ENCODE data around the gene LMOD1. TPM values are rescaled to one million over a fixed set of nuclear protein-coding genes. Genes with fewer than 3 reads are reported as not detected.

Gene LMOD1
- total and polyA plus RNA-seq, 2 of the 8 experiments (the other 6 are each of a cell fraction or from before 2014, with no cell fraction given), result 0.77 to 1.4 TPM

DNA sequence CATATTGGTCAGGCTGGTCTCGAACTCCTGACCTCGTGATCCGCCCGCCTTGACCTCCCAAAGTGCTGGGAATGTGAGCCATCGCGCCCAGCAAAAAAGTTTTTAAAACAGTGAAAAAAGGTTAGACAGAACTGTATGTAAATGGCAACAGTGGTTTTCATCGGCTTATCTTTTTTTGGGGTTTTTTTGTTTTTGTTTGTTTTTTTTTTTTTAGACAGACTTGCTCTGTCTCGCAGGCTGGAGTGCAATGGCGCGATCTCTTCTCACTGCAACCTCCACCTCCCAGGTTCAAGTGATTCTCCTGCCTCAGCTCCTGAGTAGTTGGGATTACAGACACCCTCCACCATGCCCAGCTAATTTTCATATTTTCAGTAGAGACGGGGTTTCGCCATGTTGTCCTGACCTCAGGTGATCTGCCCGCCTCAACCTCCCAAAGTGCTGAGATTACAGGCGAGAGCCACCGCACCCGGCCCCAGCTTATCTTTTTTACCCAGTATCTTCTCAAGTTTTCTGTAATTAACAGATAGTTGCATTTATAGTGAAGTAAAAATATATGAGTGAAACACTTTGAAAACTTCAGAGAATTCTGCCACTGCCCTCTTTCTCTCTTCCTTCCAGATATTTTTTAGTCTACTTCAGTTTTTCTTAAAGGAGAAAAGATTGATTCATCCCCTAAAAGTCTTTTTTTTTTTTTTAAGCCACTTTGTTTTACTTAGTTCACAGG is 22.0 kb upstream of the LMOD1 start:
- POLR2A ChIA-PET (ENCODE audit: partially characterized antibody), result interaction anchor here (0.6 to 1.8 kb wide), 5 partner anchors 8 to 88 kb away, joined by 3 to 5 read pairs (median 3); partner anchors contain the start of gene TIMM17A
- 87% methylated on average over 16 of the region's 16 CpGs; no CpG with 5 or more reads in 1 of the 2 experiments for WGBS, 2 experiments (ENCODE audit: extremely low coverage in 1 of 2, insufficient coverage in 1 of 2, insufficient read length in 1 of 2, insufficient replicate concordance in 2 of 2, low coverage in 1 of 2, low lambda C conversion rate in 2 of 2, missing lambda C conversion rate in 1 of 2)
- FAIRE-seq, result no peak

More for the DNA sequence above, 22.0 kb upstream of the LMOD1 start:
- CTCF ChIA-PET (ENCODE audit: partially characterized antibody), result interaction anchor here (1.3 to 10.4 kb wide), 4 partner anchors 18 to 145 kb away, joined by 3 to 85 read pairs (median 6); no protein-coding TSS in a partner anchor
- Histone ChIP-seq H4K5ac (ENCODE audit: insufficient read length, low read depth, low read length) (no peak overlapping the region), H3K36me3 (ENCODE audit: control insufficient read depth in 2 of 4, insufficient read depth in 4 of 4, low read length in 3 of 4) (peaks cover 13 to 66% (median 48%) of the 10 kb centered on the region in 4 experiments), H4K20me1 (replicated peaks in 1 of 2; ENCODE audit: control insufficient read depth in 1 of 2, insufficient read depth in 2 of 2, low read length in 2 of 2) (peaks cover 2 to 6% of the 10 kb centered on the region in 2 experiments), H3K9ac (replicated peaks in 1 of 4; ENCODE audit: extremely low read depth in 1 of 4, low read depth in 3 of 4, low read length in 3 of 4) (no peak overlapping the region), H3K4me1 (replicated peaks in 1 of 4; ENCODE audit: control insufficient read depth in 3 of 4, insufficient read depth in 4 of 4, low read length in 3 of 4) (no peaks in the 10 kb centered on the region), H3K23ac (ENCODE audit: insufficient read length) (no peak overlapping the region), H3K79me2 (ENCODE audit: control insufficient read depth in 1 of 2, insufficient read depth in 2 of 2, low read length in 2 of 2) (no peaks in the 10 kb centered on the region), H3K27me3 (replicated peaks in 1 of 4; ENCODE audit: control insufficient read depth in 3 of 4, extremely low read depth in 1 of 4, insufficient read depth in 3 of 4, low read length in 3 of 4) (no peaks in the 10 kb centered on the region), H3K4me2 (ENCODE audit: insufficient read depth in 1 of 2, low read depth in 2 of 2, low read length in 2 of 2) (no peak overlapping the region), H3K56ac (replicated peaks; ENCODE audit: insufficient read length, low read depth, low read length) (no peak overlapping the region), H3K4me3 (ENCODE audit: extremely low read depth in 1 of 4, insufficient read depth in 2 of 4, low read depth in 3 of 4, low read length in 4 of 4) (no peak overlapping the region), H3K23me2 (ENCODE audit: low read depth, low read length) (no peaks in the 10 kb centered on the region), H2BK12ac (ENCODE audit: low read depth, low read length) (no peak overlapping the region), H3K18ac (ENCODE audit: extremely low read depth, low read length) (no peak overlapping the region), H3K9me3 (ENCODE audit: insufficient read depth in 2 of 2, low read depth in 1 of 2, low read length in 1 of 2) (no peaks in the 10 kb centered on the region), H3K79me1 (ENCODE audit: low read depth, low read length) (no peaks in the 10 kb centered on the region), H4K91ac (replicated peaks; ENCODE audit: insufficient read length, low read length) (no peak overlapping the region), H2BK15ac (ENCODE audit: low read length) (no peak overlapping the region), H3K27ac (ENCODE audit: low read depth, low read length) (no peak overlapping the region), H2AK5ac (ENCODE audit: low read depth, low read length) (no peak overlapping the region), H2BK5ac (ENCODE audit: low read depth, low read length) (no peak overlapping the region), H3K14ac (ENCODE audit: insufficient read length) (no peak overlapping the region), H2BK20ac (ENCODE audit: low read length) (no peak overlapping the region), H2AFZ (ENCODE audit: low read length) (no peak overlapping the region), H2BK120ac (replicated peaks; ENCODE audit: low read depth, low read length) (no peak overlapping the region), H4K8ac (ENCODE audit: extremely low read depth, insufficient read depth, low read length) (no peak overlapping the region), H3K4ac (replicated peaks; ENCODE audit: insufficient read length, low read depth, low read length) (no peak overlapping the region)
- no peak for TF ChIP-seq RNF2 (IDR thresholded peaks at IDR 0.05; ENCODE audit: borderline replicate concordance, low read depth, low read length, missing control alignments, poor library complexity, severe bottlenecking)
- TF ChIP-seq EZH2 (IDR thresholded peaks at IDR 0.05; ENCODE audit: low read depth, low read length, severe bottlenecking), result no peak
- TF ChIP-seq NRF1 (IDR thresholded peaks at IDR 0.05; ENCODE audit: low read depth, low read length), result no peak
- DNase-seq (ENCODE audit: low read depth in 1 of 2, low spot score in 2 of 2), result no peak
